H1 (cell line): Measurements from ENCODE around the gene KLHL33. TPM values are rescaled to one million over a fixed set of nuclear protein-coding genes. Genes with fewer than 3 reads are reported as not detected.

Source experiments
- CTCF ChIA-PET: fragments of 300-600 bp; sonication (Branson Sonifier 250); formaldehyde crosslinking; loops from one replicate; lab custom pipeline; 2021; ENCODE audit not compliant: partially characterized antibody; lab: Charles Lee
- POLR2A ChIA-PET: fragments of 300-600 bp; sonication (Branson Sonifier 250); formaldehyde crosslinking; loops from one replicate; lab custom pipeline; 2021; ENCODE audit warnings: inconsistent platforms; ENCODE audit not compliant: partially characterized antibody; lab: Charles Lee
- DNase-seq, 2 experiments: peaks; one replicate each; pipeline versions ENCODE4 v3.0.0 to v3.0.0-alpha.2; 2010 to 2022; ENCODE audit warnings: low spot score in 2 of 2, low read depth in 1 of 2, mixed read lengths in 1 of 2
- FAIRE-seq: peaks from 2 replicates; lab custom pipeline; 2011; peaks lifted over from hg19 to GRCh38; lab: Jason Lieb, UNC
- H2AFZ ChIP-seq: 2 replicates; pipeline ENCODE4 v1.8.1; 2012; ENCODE audit warnings: low read length, inconsistent platforms
- H2AK5ac ChIP-seq: 2 replicates; pipeline ENCODE4 v1.6.1; 2013; ENCODE audit warnings: low read depth, low read length
- H2BK120ac ChIP-seq: replicated peaks from 2 replicates; pipeline ENCODE3; 2013; ENCODE audit warnings: low read depth, low read length, inconsistent platforms
- H2BK12ac ChIP-seq: 2 replicates; pipeline ENCODE4 v1.6.1; 2013; ENCODE audit warnings: low read depth, low read length
- H2BK15ac ChIP-seq: 2 replicates; pipeline ENCODE4 v1.6.1; 2013; ENCODE audit warnings: low read length
- H2BK20ac ChIP-seq: 2 replicates; pipeline ENCODE4 v1.6.1; 2013; ENCODE audit warnings: low read length
- H2BK5ac ChIP-seq: 2 replicates; pipeline ENCODE4 v1.6.1; 2013; ENCODE audit warnings: low read depth, low read length
- H3K14ac ChIP-seq: 2 replicates; pipeline ENCODE4 v1.6.1; 2013; ENCODE audit warnings: inconsistent platforms; ENCODE audit not compliant: insufficient read length
- H3K18ac ChIP-seq: 2 replicates; pipeline ENCODE4 v1.6.1; 2013; ENCODE audit warnings: low read length; ENCODE audit errors: extremely low read depth
- H3K23ac ChIP-seq: 2 replicates; pipeline ENCODE4 v1.6.1; 2013; ENCODE audit warnings: inconsistent platforms; ENCODE audit not compliant: insufficient read length
- H3K23me2 ChIP-seq: 2 replicates; pipeline ENCODE4 v1.6.1; 2013; ENCODE audit warnings: low read depth, low read length
- H3K27ac ChIP-seq: 2 replicates; pipeline ENCODE4 v1.6.1; 2011; ENCODE audit warnings: low read depth, low read length, inconsistent platforms
- H3K27me3 ChIP-seq, 4 experiments: replicated peaks in 1 of 4; 1 replicate in 1 of 4; 2 replicates in 3 of 4; pipeline versions ENCODE4 v1.6.1 to v1.8.1; 2011 to 2013; ENCODE audit warnings: low read length in 3 of 4, mild to moderate bottlenecking in 3 of 4, inconsistent platforms in 2 of 4, mixed read lengths in 2 of 4, moderate library complexity in 1 of 4; ENCODE audit not compliant: control insufficient read depth in 3 of 4, insufficient read depth in 3 of 4; ENCODE audit errors: extremely low read depth in 1 of 4
- H3K36me3 ChIP-seq, 4 experiments: 2 replicates each; pipeline versions ENCODE4 v1.6.1 to v1.8.1; 2011 to 2013; ENCODE audit warnings: mild to moderate bottlenecking in 4 of 4, low read length in 3 of 4, moderate library complexity in 2 of 4, control low read depth in 1 of 4, inconsistent platforms in 1 of 4; ENCODE audit not compliant: insufficient read depth in 4 of 4, control insufficient read depth in 2 of 4
- H3K4ac ChIP-seq: replicated peaks from 2 replicates; pipeline ENCODE3; 2013; ENCODE audit warnings: low read length, low read depth, mixed read lengths, inconsistent platforms; ENCODE audit not compliant: insufficient read length
- H3K4me1 ChIP-seq, 4 experiments: replicated peaks in 1 of 4; 1 replicate in 1 of 4; 2 replicates in 3 of 4; pipeline versions ENCODE4 v1.6.1 to v1.8.1; 2011 to 2013; ENCODE audit warnings: low read length in 3 of 4, inconsistent platforms in 2 of 4, mixed read lengths in 1 of 4; ENCODE audit not compliant: insufficient read depth in 4 of 4, control insufficient read depth in 3 of 4
- H3K4me2 ChIP-seq, 2 experiments: 2 replicates each; pipeline versions ENCODE4 v1.6.1 to v1.8.1; 2011 to 2013; ENCODE audit warnings: low read depth in 2 of 2, low read length in 2 of 2, control low read depth in 1 of 2, inconsistent platforms in 1 of 2, mild to moderate bottlenecking in 1 of 2; ENCODE audit not compliant: insufficient read depth in 1 of 2
- H3K4me3 ChIP-seq, 4 experiments: fragments of 200-600, 300-600 bp in 1 of 4; sonication (generic), shearing (Covaris generic), sonication (Bioruptor Twin) in 1 of 4; 2 replicates each; pipeline versions ENCODE4 v1.5.1 to v1.8.1; 2011 to 2016; ENCODE audit warnings: low read length in 4 of 4, low read depth in 3 of 4, control low read depth in 2 of 4, inconsistent platforms in 2 of 4, mild to moderate bottlenecking in 2 of 4, mixed read lengths in 1 of 4, moderate library complexity in 1 of 4; ENCODE audit not compliant: insufficient read depth in 2 of 4; ENCODE audit errors: extremely low read depth in 1 of 4
- H3K56ac ChIP-seq: replicated peaks from 2 replicates; pipeline ENCODE3; 2013; ENCODE audit warnings: low read depth, mild to moderate bottlenecking, mixed read lengths, low read length, inconsistent platforms; ENCODE audit not compliant: insufficient read length
- H3K79me1 ChIP-seq: 2 replicates; pipeline ENCODE4 v1.6.1; 2013; ENCODE audit warnings: low read depth, low read length, control low read depth
- H3K79me2 ChIP-seq, 2 experiments: 2 replicates each; pipeline versions ENCODE4 v1.6.1 to v1.8.1; 2012 to 2013; ENCODE audit warnings: low read length in 2 of 2, mild to moderate bottlenecking in 2 of 2, inconsistent platforms in 1 of 2; ENCODE audit not compliant: insufficient read depth in 2 of 2, control insufficient read depth in 1 of 2
- H3K9ac ChIP-seq, 4 experiments: replicated peaks in 1 of 4; 1 replicate in 1 of 4; 2 replicates in 3 of 4; pipeline versions ENCODE4 v1.6.1 to v1.8.1; 2011 to 2013; ENCODE audit warnings: low read depth in 3 of 4, low read length in 3 of 4, control low read depth in 2 of 4, mild to moderate bottlenecking in 2 of 4, moderate library complexity in 2 of 4, inconsistent platforms in 1 of 4; ENCODE audit errors: extremely low read depth in 1 of 4
- H3K9me3 ChIP-seq, 2 experiments: 2 replicates each; pipeline versions ENCODE4 v1.6.1 to v1.8.1; 2012 to 2013; ENCODE audit warnings: mild to moderate bottlenecking in 2 of 2, moderate library complexity in 2 of 2, control low read depth in 1 of 2, inconsistent platforms in 1 of 2, low read depth in 1 of 2, low read length in 1 of 2, mixed read lengths in 1 of 2; ENCODE audit not compliant: insufficient read depth in 2 of 2
- H4K20me1 ChIP-seq, 2 experiments: replicated peaks in 1 of 2; 2 replicates each; pipeline versions ENCODE3 to v1.8.1; 2011 to 2013; ENCODE audit warnings: inconsistent platforms in 2 of 2, low read length in 2 of 2, mild to moderate bottlenecking in 1 of 2; ENCODE audit not compliant: insufficient read depth in 2 of 2, control insufficient read depth in 1 of 2
- H4K5ac ChIP-seq: 2 replicates; pipeline ENCODE4 v1.6.1; 2013; ENCODE audit warnings: low read length, low read depth, mixed read lengths, inconsistent platforms; ENCODE audit not compliant: insufficient read length
- H4K8ac ChIP-seq: 2 replicates; pipeline ENCODE4 v1.8.0; 2013; ENCODE audit warnings: mild to moderate bottlenecking, moderate library complexity, low read length, inconsistent platforms; ENCODE audit not compliant: insufficient read depth; ENCODE audit errors: extremely low read depth
- H4K91ac ChIP-seq: replicated peaks from 2 replicates; pipeline ENCODE3; 2013; ENCODE audit warnings: low read length, mixed read lengths, inconsistent platforms; ENCODE audit not compliant: insufficient read length
- CHD2 ChIP-seq: IDR thresholded peaks from 2 replicates; pipeline ENCODE4 v1.6.1; 2012; ENCODE audit warnings: low read length, improper control_type of control experiment
- E2F6 ChIP-seq: IDR thresholded peaks from 2 replicates; pipeline ENCODE4 v1.6.1; 2012; ENCODE audit warnings: inconsistent platforms
- EP300 ChIP-seq, 2 experiments: IDR thresholded peaks; 1 replicate in 1 of 2; 2 replicates in 1 of 2; pipeline ENCODE4 v1.6.1; 2011 to 2012; ENCODE audit warnings: low read depth in 2 of 2, low read length in 2 of 2, mild to moderate bottlenecking in 2 of 2, borderline replicate concordance in 1 of 2, inconsistent platforms in 1 of 2, moderate library complexity in 1 of 2
- HDAC2 ChIP-seq, 2 experiments: fragments of 300-600 bp in 1 of 2; sonication (generic) in 1 of 2; IDR thresholded peaks; 2 replicates each; pipeline ENCODE4 v1.6.1; 2011 to 2012; ENCODE audit warnings: low read depth in 2 of 2, low read length in 2 of 2, mild to moderate bottlenecking in 2 of 2, moderate library complexity in 2 of 2, borderline replicate concordance in 1 of 2, inconsistent platforms in 1 of 2
- JUN ChIP-seq: IDR thresholded peaks from 2 replicates; pipeline ENCODE4 v1.6.1; 2011; ENCODE audit warnings: low read depth, mild to moderate bottlenecking, improper control_type of control experiment, low read length
- POLR2AphosphoS5 ChIP-seq: IDR thresholded peaks from 2 replicates; pipeline ENCODE4 v1.6.1; 2011; ENCODE audit warnings: low read depth, low read length
- RFX5 ChIP-seq: IDR thresholded peaks from 2 replicates; pipeline ENCODE4 v1.6.1; 2011; ENCODE audit warnings: low read depth, low read length, improper control_type of control experiment, borderline replicate concordance
- SP2 ChIP-seq: IDR thresholded peaks from 2 replicates; pipeline ENCODE4 v1.6.1; 2012; ENCODE audit warnings: mild to moderate bottlenecking, low read length, inconsistent platforms
- SRF ChIP-seq: IDR thresholded peaks from 2 replicates; pipeline ENCODE4 v1.6.1; 2011; ENCODE audit warnings: mild to moderate bottlenecking, low read depth, low read length, moderate library complexity
- TEAD4 ChIP-seq: IDR thresholded peaks from 2 replicates; pipeline ENCODE4 v1.6.1; 2012; ENCODE audit warnings: low read depth, low read length, inconsistent platforms, mixed read lengths
- YY1 ChIP-seq: IDR thresholded peaks from 2 replicates; pipeline ENCODE4 v1.6.1; 2011; ENCODE audit warnings: low read depth, mild to moderate bottlenecking, low read length
- WGBS, 2 experiments: shearing (Covaris generic) in 1 of 2; methylation state at CpG; one replicate each; pipeline versions ENCODE4 v1.1.6 to v1.1.7; 2013 to 2015; ENCODE audit warnings: low lambda C conversion rate in 2 of 2, mixed read lengths in 2 of 2, inconsistent platforms in 1 of 2, low coverage in 1 of 2, missing lambda C conversion rate in 1 of 2; ENCODE audit not compliant: insufficient replicate concordance in 2 of 2, insufficient coverage in 1 of 2, insufficient read length in 1 of 2; ENCODE audit errors: extremely low coverage in 1 of 2, missing lambda C conversion rate in 1 of 2; 5-methylcytosine and 5-hydroxymethylcytosine counted together
- polyA plus RNA-seq, 7 experiments: library from polyadenylated mRNA; depleted of rRNA in 3 of 7; stranded (reverse) in 5 of 7; unstranded in 2 of 7; fragments of >200 nt in 5 of 7; fragments of 200-250 nt in 2 of 7; gene quantifications; 1 replicate in 5 of 7; 2 replicates in 1 of 7; 4 replicates in 1 of 7; pipeline versions ENCODE4 v1.2.1 to v1.2.3, GENCODE V29; 2011 to 2013; ENCODE audit warnings: missing spikeins in 2 of 7, mixed read lengths in 2 of 7
- total RNA-seq: library from RNA; stranded (reverse); fragmentation: NEBNext Ultra II Directional; extraction: Animal tissue kit (Norgen Biotek cat#: 25700); gene quantifications from 2 replicates; pipeline ENCODE4 v1.2.1, GENCODE V29; 2021

Gene KLHL33
- total and polyA plus RNA-seq, 2 of the 8 experiments (the other 6 are each of a cell fraction or from before 2014, with no cell fraction given): 0.11 to 0.17 TPM

DNA sequence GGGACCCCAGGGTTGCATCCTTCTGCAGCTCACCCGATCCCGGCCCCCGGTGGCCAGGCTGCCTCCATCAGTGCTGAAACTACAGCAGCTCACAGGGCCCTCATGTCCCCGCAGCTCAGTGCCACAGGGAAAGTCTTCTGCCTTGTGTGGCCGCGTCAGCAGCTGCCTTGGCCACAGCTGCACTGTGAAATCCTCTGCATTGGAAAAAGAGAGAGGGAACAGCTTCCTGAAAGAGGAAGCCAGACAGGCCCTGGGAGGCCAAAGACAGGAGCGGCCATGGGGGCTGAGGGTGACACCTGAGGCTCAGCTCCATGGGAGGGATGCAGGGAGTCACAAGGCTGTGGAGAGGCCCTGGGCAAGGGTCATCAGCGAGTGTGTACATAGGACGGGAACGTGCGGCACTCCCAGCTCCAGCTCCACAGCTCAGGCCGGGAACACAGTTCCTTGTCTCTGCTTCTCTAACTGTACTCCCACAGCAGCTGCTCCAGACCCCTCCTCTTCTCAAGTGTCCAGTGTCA, 59.8 kb downstream of the KLHL33 start:
- Histone ChIP-seq H3K36me3 (peaks cover 2 to 21% (median 11%) of the 10 kb centered on the region in 4 experiments; a peak in 7 of 8 replicates), H3K4me2 (no peak overlapping the region), H3K4me3 (no peak overlapping the region), H2BK12ac (no peak overlapping the region), H3K79me1 (no peaks in the 10 kb centered on the region), H3K14ac (no peak overlapping the region), H2BK5ac (no peak overlapping the region), H3K4ac (no peak overlapping the region), H4K20me1 (peaks cover 2% of the 10 kb centered on the region in 2 experiments), H3K23me2 (no peaks in the 10 kb centered on the region; the same call in 1 of the 2 replicates), H3K9me3 (no peaks in the 10 kb centered on the region), H2AFZ (no peak overlapping the region), H4K5ac (no peak overlapping the region)
- TF ChIP-seq POLR2AphosphoS5 (no peak), SP2 (no peak), JUN (no peak), TEAD4 (no peak), HDAC2 (IDR thresholded peaks at IDR 0.05; ENCODE audit: borderline replicate concordance in 1 of 2, low read depth in 2 of 2, low read length in 2 of 2) (no peak), E2F6 (no peak), EP300 (IDR thresholded peaks at IDR 0.05; ENCODE audit: borderline replicate concordance in 1 of 2, low read depth in 2 of 2, low read length in 2 of 2) (no peak), CHD2 (no peak), YY1 (no peak), RFX5 (no peak), SRF (no peak)
- TF ChIP-seq, all 59 proteins: peak for 0
- no peak overlapping the region for H3K18ac ChIP-seq
- no peaks in the 10 kb centered on the region for H3K79me2 ChIP-seq
- H2BK20ac ChIP-seq: no peak overlapping the region
- H3K56ac ChIP-seq: no peak overlapping the region
- H4K8ac ChIP-seq: no peak overlapping the region
- FAIRE-seq (no peak), DNase-seq (no peak)
- POLR2A ChIA-PET: no interaction called here
- no peak overlapping the region for H3K27ac ChIP-seq
- 95% methylated on average over 12 of the region's 12 CpGs; no CpG with 5 or more reads in 1 of the 2 experiments for WGBS, 2 experiments
- no peak overlapping the region for H3K23ac ChIP-seq
- H3K4me1 ChIP-seq: no peaks in the 10 kb centered on the region
- no peak overlapping the region for H2AK5ac ChIP-seq
- no peak overlapping the region for H2BK120ac ChIP-seq
- H2BK15ac ChIP-seq: no peak overlapping the region
- no peak overlapping the region for H3K9ac ChIP-seq
- CTCF ChIA-PET: interaction anchor here (0.6 to 1.7 kb wide), 2 partner anchors 39 to 246 kb away, joined by 3 to 7 read pairs; no protein-coding TSS in a partner anchor
- H3K27me3 ChIP-seq: no peaks in the 10 kb centered on the region
- no peak overlapping the region for H4K91ac ChIP-seq
